Spleen (tissue), 11 donors: ENCODE measurements around the gene KIF6. TPM values are rescaled to one million over a fixed set of nuclear protein-coding genes. Genes with fewer than 3 reads are reported as not detected.

Experiments used
- DNase-seq: peaks from one replicate; pipeline ENCODE4 v3.0.0-alpha.2; 2020
- H3K27ac ChIP-seq, 8 donors: fragments of 200-600 bp; sonication (generic) in 7 of 8; 1 replicate in 4 of 8; 2 replicates in 4 of 8; pipeline versions ENCODE4 v1.5.0 to v1.8.0; 2016 to 2021; ENCODE audit warnings: inconsistent platforms in 4 of 8, mild to moderate bottlenecking in 4 of 8, moderate library complexity in 1 of 8
- H3K27me3 ChIP-seq, 7 donors: fragments of 200-600 bp; sonication (generic) in 6 of 7; replicated peaks in 1 of 7; 1 replicate in 4 of 7; 2 replicates in 3 of 7; pipeline versions ENCODE4 v1.5.0 to v1.8.0; 2016 to 2021; ENCODE audit warnings: inconsistent platforms in 3 of 7, mild to moderate bottlenecking in 1 of 7
- H3K36me3 ChIP-seq, 6 donors: fragments of 200-600 bp; sonication (generic) in 5 of 6; 1 replicate in 4 of 6; 2 replicates in 2 of 6; pipeline versions ENCODE4 v1.5.0 to v1.8.0; 2016 to 2021; ENCODE audit warnings: inconsistent platforms in 2 of 6
- H3K4me1 ChIP-seq, 6 donors: fragments of 200-600 bp; sonication (generic) in 5 of 6; 1 replicate in 3 of 6; 2 replicates in 3 of 6; pipeline versions ENCODE4 v1.5.0 to v1.8.0; 2016 to 2021; ENCODE audit warnings: inconsistent platforms in 3 of 6
- H3K4me3 ChIP-seq, 8 donors: fragments of 200-600 bp; sonication (generic) in 7 of 8; 1 replicate in 4 of 8; 2 replicates in 4 of 8; pipeline versions ENCODE4 v1.5.0 to v1.8.0; 2016 to 2021; ENCODE audit warnings: inconsistent platforms in 4 of 8, mild to moderate bottlenecking in 4 of 8, moderate library complexity in 2 of 8
- H3K9me3 ChIP-seq, 8 donors: fragments of 200-600 bp; sonication (generic) in 7 of 8; 1 replicate in 4 of 8; 2 replicates in 4 of 8; pipeline versions ENCODE4 v1.5.0 to v1.8.0; 2016 to 2021; ENCODE audit warnings: inconsistent platforms in 4 of 8
- CTCF ChIP-seq, 11 experiments: fragments of 200-600 bp in 7 of 11; fragments of 450-650 bp in 4 of 11; sonication (generic) in 4 of 11; IDR thresholded peaks in 8 of 11; conservative IDR thresholded peaks in 3 of 11; 1 replicate in 7 of 11; 2 replicates in 4 of 11; pipeline versions ENCODE4 v1.4.0 to v1.8.0; 2016 to 2021; ENCODE audit warnings: antibody characterized with exemption in 11 of 11, inconsistent platforms in 4 of 11, mild to moderate bottlenecking in 1 of 11
- POLR2A ChIP-seq, 3 donors: fragments of 450-650 bp; IDR thresholded peaks; one replicate each; pipeline ENCODE4 v1.5.1; 2017; ENCODE audit warnings: antibody characterized with exemption in 3 of 3, mild to moderate bottlenecking in 1 of 3
- POLR2AphosphoS5 ChIP-seq, 3 donors: sonication (generic); formaldehyde crosslinking; IDR thresholded peaks; one replicate each; pipeline ENCODE4 v1.5.1; 2017; ENCODE audit warnings: antibody characterized with exemption in 3 of 3
- WGBS, 5 donors: extraction: QIAGEN DNeasy Blood & Tissue Kit in 3 of 5; methylation state at CpG; one replicate each; pipeline versions ENCODE4 v1.1.5 to v1.1.7; 2013 to 2018; 5-methylcytosine and 5-hydroxymethylcytosine counted together
- intact Hi-C: fragments of 100-400 bp; cut with DNase I; formaldehyde crosslinking; loops from one replicate; pipeline ENCODE4 v1.15.0; 2023; ENCODE audit warnings: low total_unique reads
- polyA plus RNA-seq, 3 donors: library from polyadenylated mRNA; stranded (reverse); fragments of 200-250 nt; gene quantifications; one replicate each; pipeline ENCODE4 v1.2.1, GENCODE V29; 2013
- total RNA-seq, 7 donors: library from RNA; depleted of rRNA in 3 of 7; stranded (reverse); fragments of >200 nt in 3 of 7; fragmentation: NEBNext Ultra II Directional in 4 of 7; extraction: Animal tissue kit (Norgen Biotek cat#: 25700) in 4 of 7; gene quantifications; one replicate each; pipeline versions ENCODE4 v1.1.0 to v1.2.1, GENCODE V29; 2016 to 2021
- donor health status: healthy with polysubstance abuse.
- donor health status: DM: no; HTN: no; CAD: no; lungs with moderate emphysema.
- donor health status: DM: no; HTN: no; CAD: no.
- donor health status: Bipolar disorder and iron deficiency.
- donor health status: healthy.
- donor health status: DM: no; HTN: no; CAD: no.
- donor health status: DM: yes; HTN: yes; CAD: no.

KIF6 gene
- total and polyA plus RNA-seq, 10 donors: 0.10 to 0.75 (median 0.24) TPM; not detected in 3

DNA sequence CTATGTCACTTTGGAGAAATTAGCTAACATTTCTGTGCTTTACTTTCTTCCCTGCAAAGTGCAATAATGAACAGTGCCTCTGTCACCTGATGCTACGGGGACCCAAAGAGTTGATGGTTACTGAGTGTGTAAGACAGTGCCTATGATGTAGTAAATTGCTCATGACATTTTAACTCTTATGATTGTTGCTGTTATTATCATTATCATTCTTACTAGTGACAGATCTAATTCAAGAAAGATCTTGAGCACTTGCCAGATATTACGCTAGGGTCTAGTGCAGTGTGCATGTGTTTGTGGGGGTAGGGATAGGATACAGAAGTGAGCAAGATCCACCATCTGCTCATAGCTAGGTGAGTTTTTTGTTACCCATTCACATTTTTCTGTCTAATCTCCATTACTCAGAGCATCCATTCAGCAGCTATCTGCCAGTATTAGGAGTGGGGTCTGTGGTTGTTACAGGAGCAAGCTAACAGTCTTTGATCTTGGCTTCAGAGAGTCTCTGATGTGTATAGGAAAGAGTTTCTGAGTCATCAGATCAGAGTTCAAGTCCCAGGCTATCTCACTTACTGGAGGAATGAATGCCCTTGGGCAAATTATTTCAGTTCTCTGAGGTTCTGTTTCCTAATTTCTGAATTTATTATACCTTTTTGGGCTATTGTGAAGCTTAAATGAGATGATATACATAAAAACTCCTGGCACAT is 33.8 kb upstream of the KIF6 start:
- intact Hi-C loops: no loop called here
- H3K4me1 ChIP-seq: no peaks in the 10 kb centered on the region
- no peak overlapping the region for H3K4me3 ChIP-seq
- no peak for TF ChIP-seq POLR2A (IDR thresholded peaks at IDR 0.05)
- no peak for TF ChIP-seq POLR2AphosphoS5 (IDR thresholded peaks at IDR 0.05)
- TF ChIP-seq CTCF (IDR thresholded peaks at IDR 0.05 in 8 of 11, conservative IDR thresholded peaks at IDR 0.05 in 3 of 11): no peak
- H3K9me3 ChIP-seq: no peaks in the 10 kb centered on the region
- WGBS, 5 donors: 88 to 94% (median 91%) methylated on average over 2 of the region's 2 CpGs
- DNase-seq: no peak
- H3K36me3 ChIP-seq: no peaks in the 10 kb centered on the region
- peaks cover 0 to 8% (median 0%) of the 10 kb centered on the region in 7 donors for H3K27me3 ChIP-seq
- H3K27ac ChIP-seq: no peak overlapping the region

GRCh38 chr6:39756582-39756981 is 31.4 kb upstream of the KIF6 start:
- Histone ChIP-seq H3K4me1 (no peaks in the 10 kb centered on the region), H3K36me3 (no peaks in the 10 kb centered on the region), H3K27me3 (peaks cover 0 to 7% (median 0%) of the 10 kb centered on the region in 7 donors), H3K27ac (no peak overlapping the region), H3K9me3 (no peaks in the 10 kb centered on the region), H3K4me3 (no peak overlapping the region)
- no peak for DNase-seq
- WGBS, 5 donors: 91 to 100% (median 95%) methylated on average over 2 of the region's 2 CpGs
- no peak for TF ChIP-seq POLR2AphosphoS5 (IDR thresholded peaks at IDR 0.05)
- TF ChIP-seq POLR2A (IDR thresholded peaks at IDR 0.05): no peak
- no peak for TF ChIP-seq CTCF (IDR thresholded peaks at IDR 0.05 in 8 of 11, conservative IDR thresholded peaks at IDR 0.05 in 3 of 11)
- intact Hi-C loops: no loop called here

DNA sequence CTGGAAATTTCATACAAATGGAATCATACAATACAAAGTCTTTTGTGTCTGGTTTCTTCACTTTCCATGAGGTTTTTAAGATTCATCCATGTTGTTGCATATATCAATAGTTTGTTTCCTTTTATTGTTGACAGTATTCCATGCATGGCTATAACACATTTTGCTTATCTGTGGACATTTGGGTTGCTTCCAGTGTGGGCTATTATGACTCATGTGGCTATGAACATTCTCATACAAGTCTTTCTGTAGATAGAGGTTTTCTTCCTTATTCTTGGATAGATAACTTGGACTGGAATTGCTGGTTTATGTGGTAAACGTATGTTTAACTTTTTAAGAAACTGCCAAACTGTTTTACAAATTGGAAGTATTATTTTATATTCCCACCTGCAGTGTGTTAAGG is 30.0 kb upstream of the KIF6 start:
- DNase-seq: no peak
- Histone ChIP-seq H3K36me3 (no peaks in the 10 kb centered on the region), H3K9me3 (no peaks in the 10 kb centered on the region), H3K4me3 (no peak overlapping the region), H3K4me1 (no peaks in the 10 kb centered on the region), H3K27ac (no peak overlapping the region), H3K27me3 (peaks cover 0 to 4% (median 0%) of the 10 kb centered on the region in 7 donors)
- TF ChIP-seq CTCF (IDR thresholded peaks at IDR 0.05 in 8 of 11, conservative IDR thresholded peaks at IDR 0.05 in 3 of 11) (no peak), POLR2A (IDR thresholded peaks at IDR 0.05) (no peak), POLR2AphosphoS5 (IDR thresholded peaks at IDR 0.05) (no peak)
- 68 to 96% (median 79%) methylated on average over 1 of the region's 1 CpG for WGBS, 5 donors
- intact Hi-C loops: no loop called here

GRCh38 chr6:39754514-39755115 is 29.4 kb upstream of the KIF6 start:
- no peak for TF ChIP-seq CTCF (IDR thresholded peaks at IDR 0.05 in 8 of 11, conservative IDR thresholded peaks at IDR 0.05 in 3 of 11)
- TF ChIP-seq POLR2A (IDR thresholded peaks at IDR 0.05): no peak
- TF ChIP-seq POLR2AphosphoS5 (IDR thresholded peaks at IDR 0.05): no peak
- WGBS, 5 donors: 67 to 81% (median 75%) methylated on average over 5 of the region's 5 CpGs
- DNase-seq: no peak
- Histone ChIP-seq H3K4me1 (no peaks in the 10 kb centered on the region), H3K9me3 (no peaks in the 10 kb centered on the region), H3K27me3 (peaks cover 0 to 4% (median 0%) of the 10 kb centered on the region in 7 donors), H3K4me3 (no peak overlapping the region), H3K27ac (peak overlapping the region in 1 of 8 donors; percentile 47), H3K36me3 (no peaks in the 10 kb centered on the region)
- intact Hi-C loops: no loop called here
